ENCODE measurements around the gene TICAM2.
"Not testable (repeated sequence)": the region's sequence is repeated elsewhere in the genome, so short reads cannot be mapped to it uniquely, and the experiment has no call there.

The TICAM2 gene, protein sequence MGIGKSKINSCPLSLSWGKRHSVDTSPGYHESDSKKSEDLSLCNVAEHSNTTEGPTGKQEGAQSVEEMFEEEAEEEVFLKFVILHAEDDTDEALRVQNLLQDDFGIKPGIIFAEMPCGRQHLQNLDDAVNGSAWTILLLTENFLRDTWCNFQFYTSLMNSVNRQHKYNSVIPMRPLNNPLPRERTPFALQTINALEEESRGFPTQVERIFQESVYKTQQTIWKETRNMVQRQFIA

DNA sequence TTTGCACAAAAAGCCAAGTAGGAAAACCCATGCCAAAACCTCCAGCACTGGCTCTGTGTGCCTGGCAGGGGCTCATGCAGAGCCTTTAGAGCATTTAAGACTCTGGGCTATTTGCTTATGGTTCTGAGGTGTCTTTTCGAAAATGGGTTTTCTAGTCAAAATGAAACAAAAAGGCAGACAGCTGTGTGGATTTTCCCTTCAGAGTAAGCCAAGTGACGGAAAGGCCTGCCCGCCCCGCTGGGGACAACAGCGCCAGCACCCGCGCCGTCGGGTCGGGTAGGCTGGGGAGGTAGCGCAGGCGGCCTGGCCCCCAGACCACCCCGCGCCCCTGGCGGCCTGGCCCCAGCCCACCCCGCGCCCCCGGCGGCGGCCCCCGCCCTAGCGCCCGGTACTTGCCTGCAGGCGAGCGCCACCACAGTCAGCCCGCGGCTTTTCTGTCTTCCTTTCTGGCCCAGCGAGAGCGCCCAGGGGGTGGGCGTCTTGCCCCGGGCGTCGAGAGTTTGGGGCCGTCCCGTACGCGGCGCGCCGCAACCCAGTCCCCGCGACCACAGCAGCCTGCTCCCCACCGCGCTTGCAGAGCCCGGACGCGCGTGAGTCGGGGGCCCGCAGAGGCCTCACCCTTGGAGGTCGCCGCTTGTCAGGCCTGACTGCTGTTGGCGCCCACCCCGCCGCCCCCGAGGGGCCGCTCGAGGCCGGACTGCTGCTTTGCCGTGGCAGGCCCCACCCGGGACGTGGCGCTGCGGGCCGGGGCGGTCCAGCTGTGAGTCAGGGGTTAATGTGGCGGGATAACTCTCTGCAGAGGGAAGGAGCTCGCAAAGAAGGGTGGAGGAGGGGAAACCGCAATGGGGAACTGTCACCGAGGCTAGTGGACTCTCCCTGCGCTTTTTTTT lies at the start of gene TICAM2:
TICAM2 (minus strand) TSS at position 779 of the 890 bp plus-strand sequence. CDS start 21,223 bp downstream, outside the sequence.
- DNase-seq = no peak

DNA sequence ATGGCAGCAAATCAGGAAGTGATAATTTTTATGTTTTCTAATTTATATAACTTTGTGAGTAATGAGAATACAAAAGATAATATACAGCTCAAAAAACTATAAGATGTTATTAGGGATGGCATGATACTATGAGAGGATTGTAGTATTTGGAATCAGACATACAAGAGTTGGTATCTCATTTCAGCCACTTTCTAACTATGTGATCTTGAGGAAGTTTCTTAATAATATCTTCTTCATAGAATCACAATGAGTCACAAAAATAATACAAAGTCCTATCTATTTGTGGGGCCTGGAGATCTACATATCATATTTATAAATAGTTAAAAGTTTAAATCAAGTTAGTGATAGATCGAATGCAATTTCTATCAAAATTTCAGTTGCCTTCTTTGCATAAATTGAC lies 47.3 kb upstream of the TICAM2 start:
- no peak for DNase-seq

DNA sequence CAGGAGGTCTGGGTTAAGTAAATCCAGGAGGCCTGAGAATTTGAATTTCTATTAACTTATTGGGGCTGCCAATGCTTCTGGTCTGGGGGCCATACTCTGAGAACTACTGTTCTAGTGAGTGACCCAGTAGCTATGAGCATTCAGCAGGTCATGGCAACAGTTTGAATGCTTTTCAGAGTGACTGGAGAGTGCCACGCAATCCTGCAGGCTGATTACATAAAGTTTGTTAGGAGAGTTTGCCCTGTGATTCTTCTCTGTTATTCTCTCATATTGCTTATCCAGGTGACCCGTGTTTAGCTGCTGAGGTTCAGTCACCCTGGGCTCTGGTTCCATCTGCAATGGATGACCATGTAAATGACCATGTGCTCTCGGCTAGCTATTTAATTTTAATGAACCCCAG lies 45.8 kb upstream of the TICAM2 start:
- no peak for DNase-seq

DNA sequence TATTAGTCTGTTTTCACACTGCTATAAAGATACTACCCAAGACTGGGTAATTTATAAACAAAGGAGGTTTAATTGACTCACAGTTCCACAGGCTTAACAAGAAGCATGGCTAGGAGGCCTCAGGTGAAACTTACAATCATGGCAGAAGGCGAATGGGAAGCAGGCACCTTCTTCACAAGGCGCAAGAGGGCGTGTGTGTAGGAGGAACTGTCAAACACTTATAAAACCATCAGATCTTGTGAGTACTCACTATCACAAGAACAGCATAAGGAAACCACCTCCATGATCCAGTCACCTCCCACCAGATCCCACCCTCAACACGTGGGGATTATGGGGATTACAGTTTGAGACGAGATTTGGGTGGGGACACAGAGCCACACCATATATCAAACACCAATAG lies 43.1 kb upstream of the TICAM2 start:
- DNase-seq = not testable (repeated sequence)

DNA sequence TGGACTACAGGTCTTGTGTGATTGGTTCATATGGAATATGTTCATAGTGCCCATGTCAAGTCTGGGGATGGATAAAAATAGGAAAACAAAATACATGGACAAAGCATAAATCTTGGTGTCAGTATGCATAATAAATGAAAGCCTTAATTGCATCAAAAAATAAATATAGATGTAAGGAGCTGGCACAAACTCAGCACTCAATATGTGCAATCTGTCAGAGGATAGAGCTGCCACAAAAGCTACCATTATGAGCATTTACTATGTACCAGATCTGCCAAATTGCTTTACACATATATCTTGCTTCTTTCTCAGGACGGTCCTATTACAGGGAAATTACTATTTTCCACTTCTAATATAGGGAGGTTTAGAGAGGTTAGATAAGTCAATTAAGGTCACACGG lies 41.8 kb upstream of the TICAM2 start:
- DNase-seq = no peak

DNA sequence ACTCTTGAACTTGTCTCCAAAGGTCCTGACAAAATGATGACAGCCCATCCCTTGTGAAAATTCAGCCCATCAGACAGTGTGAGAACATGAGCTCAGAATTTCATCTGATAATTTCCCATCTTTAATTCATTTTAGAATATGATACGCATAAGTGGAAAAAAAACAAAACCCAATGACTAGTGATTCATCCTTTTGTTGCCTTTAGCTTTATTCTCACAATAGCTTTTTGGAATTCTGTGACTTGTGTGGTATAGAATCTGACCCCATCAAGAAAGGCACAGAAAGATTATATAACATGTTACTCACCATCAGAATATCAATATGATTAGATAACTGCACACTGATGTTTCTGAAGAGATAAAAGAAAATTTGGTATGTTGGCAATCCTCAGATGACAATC lies 39.7 kb upstream of the TICAM2 start:
- DNase-seq = no peak

DNA sequence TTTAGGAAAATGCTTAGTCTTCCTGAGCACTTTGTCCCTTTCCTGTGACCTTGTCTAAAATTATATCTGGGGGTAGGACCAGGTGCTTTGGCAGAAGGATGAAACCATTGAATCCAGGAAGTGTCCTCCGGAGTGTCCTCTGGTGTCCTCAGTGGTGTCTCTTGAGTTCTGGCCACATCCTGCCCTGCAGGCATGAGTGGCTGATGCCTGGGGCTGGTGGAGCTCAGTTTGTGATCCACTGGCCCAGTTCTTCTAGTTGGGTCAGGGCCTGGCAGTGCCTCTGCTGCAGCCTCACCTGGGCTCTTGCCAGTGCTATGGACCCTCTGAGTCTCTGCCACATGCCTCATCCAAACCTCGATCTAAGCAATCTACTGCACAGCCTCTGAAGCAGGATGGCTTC lies 38.0 kb upstream of the TICAM2 start:
- DNase-seq = no peak

DNA sequence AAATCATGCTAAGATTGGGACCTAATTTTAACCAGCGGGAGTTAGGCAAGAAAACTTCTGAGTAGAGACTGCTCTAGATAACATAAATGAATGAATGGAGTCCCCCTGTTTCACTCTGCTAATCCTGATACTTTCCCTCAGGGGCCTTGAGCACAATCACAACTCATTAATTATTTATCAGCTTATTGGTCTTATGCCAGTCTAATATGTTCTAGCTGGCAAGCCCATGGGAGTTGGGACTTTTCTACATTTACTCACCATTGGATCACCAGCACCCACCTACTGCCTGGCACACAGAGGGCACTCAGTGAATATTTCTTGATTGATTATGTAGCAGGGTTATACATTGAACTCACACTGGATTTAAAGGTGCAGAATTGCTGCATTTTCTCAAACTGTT lies 37.1 kb upstream of the TICAM2 start:
- no peak for DNase-seq

DNA sequence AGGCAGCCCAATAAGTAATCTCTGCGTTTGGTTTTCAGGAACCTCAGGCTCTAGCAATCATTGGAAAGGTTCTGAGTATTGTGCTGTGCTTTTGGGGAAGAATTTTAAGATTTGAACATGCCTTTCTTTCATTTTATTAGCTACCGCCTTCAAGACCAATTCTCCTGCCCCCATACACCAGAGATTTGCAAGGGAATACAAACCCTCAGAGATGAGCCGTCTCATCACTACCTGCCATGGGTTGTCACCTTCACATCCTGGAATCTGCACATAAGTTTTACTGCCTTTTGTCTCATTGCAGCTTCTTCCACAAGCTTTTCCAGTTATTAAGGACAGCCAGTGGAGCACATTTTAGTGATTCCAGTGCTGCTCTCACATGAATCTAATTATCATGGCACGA lies 35.2 kb upstream of the TICAM2 start:
- DNase-seq = no peak

DNA sequence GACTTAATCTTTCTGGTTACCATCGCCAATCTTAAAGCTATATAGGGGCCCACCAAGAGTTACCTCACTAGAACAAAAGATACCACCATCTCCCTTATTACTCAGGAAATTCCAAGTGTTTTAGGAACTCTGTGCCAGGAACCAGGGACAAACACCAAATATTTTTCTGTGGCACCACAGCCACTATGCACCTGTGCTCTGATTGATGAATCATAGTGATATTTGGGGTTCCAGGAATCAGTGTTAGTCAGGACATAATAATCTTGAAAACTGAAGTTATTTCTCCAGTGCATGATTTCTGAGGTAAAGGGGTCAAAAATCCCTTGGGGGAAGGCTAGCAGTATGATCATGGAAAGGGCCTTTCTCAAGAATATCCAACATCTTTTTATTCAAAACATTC lies 33.7 kb upstream of the TICAM2 start:
- no peak for DNase-seq

DNA sequence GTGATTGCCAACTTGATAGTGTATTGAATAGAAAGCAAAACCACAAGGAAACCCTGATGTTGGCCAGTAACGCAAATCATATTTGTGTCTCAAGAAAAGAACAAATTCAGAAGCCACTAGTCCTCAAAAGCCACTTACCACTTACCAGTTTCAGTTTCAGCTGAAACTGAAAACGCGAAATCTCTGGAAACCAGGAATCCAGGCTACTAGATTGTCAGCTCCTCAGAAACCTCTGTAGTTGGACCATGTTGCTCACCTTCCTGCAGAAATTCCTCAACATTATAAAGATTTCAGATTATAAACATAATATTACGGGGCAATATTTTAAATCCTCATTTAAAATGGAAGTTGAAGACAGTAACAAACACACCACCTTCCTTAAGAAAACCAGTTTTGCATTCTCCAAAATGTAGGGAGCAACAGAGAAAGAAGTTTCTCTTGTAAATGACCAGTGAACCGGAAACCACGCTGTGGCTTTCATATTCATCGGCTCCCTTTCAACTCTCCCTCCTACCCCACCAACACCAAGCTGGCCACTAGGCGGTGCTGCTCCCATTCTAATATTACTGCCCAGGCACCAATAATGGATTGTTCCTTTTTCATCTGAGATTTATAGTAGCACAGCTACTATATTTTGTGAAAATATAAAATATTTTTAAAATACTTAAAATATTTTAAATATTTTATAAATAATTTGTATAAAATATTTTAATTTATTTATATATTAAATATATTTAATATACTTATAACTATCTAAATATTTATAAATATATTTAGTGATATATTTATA lies 32.3 kb upstream of the TICAM2 start:
- DNase-seq = peak; percentile 39

DNA sequence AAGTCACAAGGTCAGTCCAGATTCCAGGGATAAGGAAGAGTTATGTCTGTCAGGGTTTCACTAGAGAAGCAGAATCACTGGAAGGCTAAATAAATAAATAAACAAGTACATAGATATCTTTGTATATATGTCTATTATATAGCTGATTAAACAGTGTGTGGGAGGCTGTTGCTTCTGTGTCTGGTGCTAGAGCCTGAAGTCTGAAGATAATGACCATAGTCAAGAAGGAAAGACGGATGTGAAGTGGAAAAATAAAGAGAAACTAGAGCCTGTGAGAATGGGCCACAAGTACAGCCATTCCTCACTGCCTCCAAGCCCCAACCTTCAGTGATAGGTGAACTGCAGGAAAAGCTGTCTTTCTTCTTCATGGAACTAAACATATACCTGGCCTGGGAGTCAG lies 27.6 kb upstream of the TICAM2 start:
- DNase-seq = no peak

DNA sequence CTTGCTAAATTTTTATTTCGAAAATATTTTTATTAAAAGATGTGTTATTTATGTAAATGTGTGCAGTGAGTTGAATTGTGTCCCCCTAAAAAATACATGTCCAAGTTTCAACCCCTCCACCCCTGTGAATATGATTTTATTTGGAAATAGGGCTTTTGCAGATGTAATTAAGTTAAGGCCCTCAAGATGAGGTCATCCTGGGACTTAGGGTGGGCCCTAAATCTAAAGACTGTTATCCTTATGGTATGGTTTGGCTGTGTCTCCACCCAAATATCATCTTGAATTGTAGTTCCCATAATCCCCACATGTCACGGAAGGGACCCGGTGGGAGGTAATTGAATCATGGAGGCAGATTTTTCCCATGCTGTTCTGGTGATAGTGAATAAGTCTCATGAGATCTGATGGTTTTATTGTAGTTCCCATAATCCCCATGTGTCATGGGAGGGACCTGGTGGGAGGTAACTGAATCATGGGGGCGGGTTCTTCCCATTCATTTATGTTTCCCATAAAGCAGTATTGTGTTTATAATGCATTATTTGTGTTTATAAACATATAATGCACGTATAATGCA lies 25.1 kb upstream of the TICAM2 start:
- no peak for DNase-seq

DNA sequence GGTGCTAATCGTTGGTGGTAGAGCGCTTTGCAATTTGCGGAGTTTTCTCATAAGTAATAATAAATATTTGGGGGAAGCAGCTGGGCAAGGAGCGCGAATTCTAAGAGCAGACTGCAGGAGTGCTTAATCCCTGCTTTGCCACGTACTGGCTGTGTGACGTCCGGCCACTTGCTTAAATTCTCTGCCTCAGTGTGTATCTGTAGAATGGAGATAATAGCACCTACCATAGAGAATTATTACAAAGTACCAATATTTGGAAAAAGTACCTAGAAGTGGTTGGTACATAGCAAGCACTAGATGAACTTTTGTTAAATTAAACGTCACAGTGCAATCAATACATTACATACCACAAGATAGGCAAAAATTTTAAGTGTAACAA lies 24.2 kb upstream of the TICAM2 start:
- DNase-seq = peak; percentile 57

DNA sequence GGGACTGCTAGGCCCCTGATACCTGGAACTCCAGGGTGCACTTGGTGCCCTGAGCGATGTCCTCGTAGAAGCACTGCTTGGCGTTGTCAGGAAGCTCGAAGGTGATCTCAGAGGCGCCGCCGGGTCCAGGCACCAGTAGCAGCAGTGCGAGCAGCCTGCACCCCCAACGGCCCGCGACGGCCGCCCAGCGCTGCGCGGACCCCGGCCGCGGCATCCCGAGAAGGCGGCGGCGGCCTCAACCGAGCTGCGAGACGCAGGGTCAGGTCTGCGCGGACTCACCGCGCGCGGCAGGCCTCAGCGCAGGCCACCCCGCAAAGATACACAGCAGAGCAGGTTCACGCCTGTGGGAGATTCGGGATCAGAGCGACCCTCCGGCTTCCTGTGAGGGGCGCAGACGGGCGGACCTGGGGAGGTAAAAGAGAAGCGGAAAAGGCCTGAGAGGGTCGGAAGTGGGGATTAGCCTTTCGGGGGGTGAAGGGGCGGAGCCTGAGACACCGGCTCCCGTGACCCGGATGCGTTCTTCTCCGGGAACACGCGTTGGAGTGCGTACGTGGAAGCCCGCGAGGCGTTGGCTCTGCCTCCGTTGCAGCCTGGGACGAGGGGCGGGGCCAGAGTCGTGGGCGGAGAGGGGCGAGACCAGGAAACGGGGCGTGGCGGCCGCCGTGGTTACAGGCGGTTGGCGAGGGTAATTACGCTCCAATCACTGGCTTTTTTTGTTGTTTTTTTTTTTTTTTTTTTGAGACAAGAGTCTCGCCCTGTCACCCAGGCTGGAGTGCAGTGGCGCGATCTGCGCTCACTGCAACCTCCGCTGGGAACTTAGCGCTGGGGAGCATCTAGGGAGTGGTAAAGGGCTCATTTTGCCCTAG lies 23.5 kb upstream of the TICAM2 start, which contains the start of gene TMED7:
TMED7 (minus strand) TSS at position 458 of the 866 bp plus-strand sequence; CDS start at position 214, 244 bp downstream.
- DNase-seq = peak; percentile 96

DNA sequence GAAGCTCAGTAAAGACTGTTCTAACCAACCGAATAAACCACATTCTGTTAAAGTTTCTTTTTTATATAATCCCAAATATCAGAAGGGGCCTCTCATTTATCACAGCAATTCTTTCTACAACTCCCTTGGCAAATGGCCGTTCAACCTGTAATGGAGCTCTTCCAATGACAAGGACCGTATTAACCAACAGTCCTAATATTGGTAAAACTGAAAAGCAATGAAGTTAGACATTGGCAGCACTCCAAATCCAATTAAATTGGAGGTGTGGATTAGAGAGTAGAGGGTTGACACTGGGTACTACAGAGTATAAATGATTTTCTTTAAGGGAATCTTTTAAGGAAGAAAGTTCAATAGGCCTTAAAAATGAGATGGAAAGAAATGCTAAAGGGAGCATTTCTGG lies 22.7 kb upstream of the TICAM2 start:
- DNase-seq = no peak

DNA sequence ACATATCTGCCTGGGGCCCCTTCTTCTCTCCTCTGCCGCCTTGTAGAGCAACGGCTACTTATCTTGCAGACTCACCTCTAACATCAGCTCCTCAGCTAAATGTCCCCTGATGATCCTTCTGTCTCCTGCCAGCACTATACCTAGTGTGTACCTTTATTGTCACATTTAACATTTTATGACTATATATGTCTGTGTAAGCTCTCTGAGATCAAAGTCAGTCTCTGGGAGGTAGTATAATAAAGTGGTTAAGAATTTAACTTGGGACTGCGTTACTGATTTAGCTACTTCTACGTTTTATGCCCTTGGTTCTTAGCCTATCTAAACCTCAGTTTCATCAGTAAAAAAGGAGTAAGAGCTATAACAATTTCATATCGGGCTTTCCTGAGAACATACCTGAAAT lies 21.4 kb upstream of the TICAM2 start:
- DNase-seq = no peak

DNA sequence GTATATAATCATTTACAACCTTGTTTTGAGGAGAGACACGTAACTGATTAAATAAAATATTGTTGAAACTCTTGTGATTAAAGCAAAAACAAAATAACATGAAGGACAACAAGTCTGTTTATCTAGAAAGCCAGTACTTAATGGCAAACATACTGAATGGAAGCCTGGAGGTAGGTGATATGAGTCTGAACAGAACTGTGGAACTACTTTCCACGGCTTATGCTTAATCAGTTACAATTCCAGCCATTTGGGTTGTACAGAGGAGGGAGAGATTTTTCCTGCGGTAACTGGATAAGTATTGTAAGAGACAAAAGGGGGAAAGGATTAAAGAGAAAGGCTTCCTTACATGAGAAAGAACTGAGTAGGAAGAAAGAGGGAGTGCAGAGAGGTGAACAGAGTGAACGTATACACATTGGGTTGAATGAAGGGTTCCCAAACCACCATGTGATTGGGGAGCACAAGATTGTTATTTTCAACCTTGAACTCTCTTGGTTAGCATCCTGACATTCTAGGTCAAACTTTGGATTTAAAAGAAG lies 19.2 kb upstream of the TICAM2 start:
- no peak for DNase-seq

DNA sequence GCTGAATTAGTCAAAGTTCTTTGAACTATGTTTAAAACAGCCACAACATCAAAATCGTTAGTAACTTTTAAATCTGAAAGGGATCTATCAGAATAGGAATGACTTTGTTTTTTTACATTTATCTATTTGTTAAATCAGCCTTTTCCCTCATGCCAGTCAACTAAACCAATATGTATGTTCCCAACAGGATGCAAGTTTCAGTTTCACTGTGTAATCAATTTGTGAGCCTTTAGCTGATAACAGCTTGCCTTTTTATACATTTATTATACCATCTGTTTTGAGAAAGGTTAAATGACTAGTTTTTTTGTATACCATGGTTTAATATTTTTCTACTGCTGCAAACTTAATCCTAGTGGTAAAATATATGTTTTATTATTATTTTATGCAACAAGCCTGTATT lies 14.6 kb upstream of the TICAM2 start:
- DNase-seq = no peak

DNA sequence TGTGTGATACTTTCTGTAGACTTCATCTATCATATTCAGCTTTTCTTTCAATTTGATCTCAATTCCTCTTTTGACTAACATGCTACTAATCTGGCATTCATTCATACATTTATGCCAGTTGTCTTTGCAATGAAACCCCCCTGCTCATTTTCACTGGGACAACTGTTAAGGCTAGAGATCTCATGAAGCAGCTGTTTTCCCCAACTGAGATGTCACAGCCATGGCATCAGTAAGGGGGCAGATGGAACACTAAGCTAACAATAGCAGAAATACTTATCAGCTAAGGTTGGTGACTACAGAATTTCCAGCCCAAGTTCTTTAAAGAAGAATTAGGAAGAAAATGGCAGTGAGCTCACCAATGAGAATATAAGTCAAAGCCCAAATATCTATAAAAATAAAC lies 14.2 kb upstream of the TICAM2 start:
- no peak for DNase-seq

DNA sequence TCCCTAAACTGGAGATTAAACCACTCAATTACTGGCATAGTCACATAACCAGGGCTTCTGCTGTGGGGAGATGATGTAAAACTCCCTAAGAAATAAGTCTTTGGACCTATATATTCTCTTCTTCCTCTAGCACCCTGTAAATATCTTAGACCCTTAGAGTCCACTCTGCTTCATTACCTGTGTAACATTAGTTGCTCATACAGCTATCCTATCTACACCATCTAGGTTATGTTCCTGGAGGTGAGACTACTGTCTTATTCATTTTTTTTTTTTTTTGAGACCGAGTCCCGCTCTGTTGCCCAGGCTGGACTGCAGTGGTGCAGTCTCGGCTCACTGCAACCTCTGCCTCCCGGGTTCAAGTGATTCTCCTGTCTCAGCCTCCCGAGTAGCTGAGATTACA lies 9.6 kb upstream of the TICAM2 start:
- DNase-seq = no peak

DNA sequence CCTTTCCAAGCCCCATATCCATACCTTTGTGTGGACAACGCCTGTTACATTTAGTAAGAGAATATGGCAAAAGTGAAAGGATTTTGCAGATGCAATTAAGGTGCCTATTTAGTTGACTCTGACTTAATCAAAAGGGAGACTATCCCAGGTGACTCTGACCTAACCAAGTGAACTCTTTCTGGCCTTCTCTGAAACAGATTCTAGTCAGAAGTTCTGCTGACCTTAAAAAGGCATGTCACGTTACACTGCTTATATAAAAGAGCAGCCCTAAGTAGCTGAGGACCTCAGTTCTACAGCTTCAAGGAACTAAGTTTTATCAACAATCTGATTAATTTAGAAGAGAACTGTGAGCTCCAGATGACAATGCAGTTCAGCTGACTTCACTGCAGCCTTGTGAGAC lies 5.7 kb upstream of the TICAM2 start:
- no peak for DNase-seq

Data from DMS 273 treated with DMSO at 0.1 percent for 48 hours (cell line).